Anterior cingulate cortex (tissue), 58 donors: ENCODE data around the gene KCTD18.

Experiments used
- DNase-seq, 58 donors: peaks; one replicate each; lab custom pipeline; 2025; lab: John Stamatoyannopoulos, UW

The KCTD18 gene

DNA sequence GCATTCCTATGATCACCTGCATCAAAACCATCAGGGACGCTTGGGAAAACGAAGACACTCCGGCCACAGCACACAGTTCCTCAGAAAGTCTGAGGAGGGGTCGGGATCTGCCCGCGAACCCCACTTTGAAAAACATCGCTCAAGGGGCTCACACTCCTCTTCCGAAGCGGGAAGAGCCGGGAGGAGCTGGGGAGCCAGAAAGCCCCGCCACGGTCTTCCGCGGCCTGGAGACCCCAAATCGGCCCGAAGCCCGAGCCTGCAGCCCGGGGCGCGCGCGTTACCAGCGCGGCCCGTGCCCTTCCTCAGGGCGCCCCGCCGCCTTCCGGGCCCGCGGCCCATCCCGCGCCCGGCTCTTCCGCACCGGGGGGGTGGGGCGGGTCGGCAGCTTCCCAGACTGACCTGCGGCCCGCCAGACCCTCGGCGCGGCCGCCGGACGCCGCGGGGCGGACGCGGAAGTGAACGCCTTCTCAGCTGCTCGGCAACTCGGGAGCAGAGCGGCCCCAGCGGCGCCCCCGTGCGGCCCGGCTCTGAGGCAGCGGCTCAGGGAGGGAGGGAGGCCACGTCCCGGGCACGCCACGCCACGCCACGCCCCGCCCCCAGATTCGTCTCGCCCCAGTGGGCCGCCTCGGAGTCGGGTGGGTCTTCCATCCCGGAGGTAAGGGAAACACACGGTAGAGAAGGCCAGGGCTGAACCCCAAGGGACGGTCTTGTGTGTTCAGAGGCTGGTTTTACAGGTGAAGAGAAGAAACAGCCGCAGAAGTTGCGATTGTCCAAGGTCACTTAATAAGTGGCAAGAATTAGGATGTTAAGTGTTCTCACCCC is at the start of gene KCTD18:
TSS of gene KCTD18 (minus strand) at position 457 of the 822 bp plus-strand sequence. CDS start 3,052 bp downstream, outside the sequence.
- DNase-seq: peak; percentile 16 to 94 (median 85)

GRCh38 chr2:200540793-200541192 is 30.9 kb upstream of the KCTD18 start:
- no peak for DNase-seq

GRCh38 chr2:200538139-200538538 is 28.3 kb upstream of the KCTD18 start:
- DNase-seq: no peak

- DNase-seq: no peak
These were observed 24.7 kb upstream of the KCTD18 start for GRCh38 chr2:200534572-200534971.

- no peak for DNase-seq
These were observed 23.9 kb upstream of the KCTD18 start for GRCh38 chr2:200533754-200534153.

GRCh38 chr2:200528228-200528627 is 18.4 kb upstream of the KCTD18 start:
- no peak for DNase-seq

GRCh38 chr2:200525882-200526651 is 16.2 kb upstream of the KCTD18 start, which contains the start of gene SGO2:
Gene SGO2 (plus strand): TSS chr2:200526207. CDS start chr2:200532976, 6,769 bp downstream.
- DNase-seq: peak; percentile 46 to 97 (median 90)

- no peak for DNase-seq
These were observed 15.6 kb upstream of the KCTD18 start for GRCh38 chr2:200525551-200525881.

- no peak for DNase-seq
These were observed 15.2 kb upstream of the KCTD18 start for GRCh38 chr2:200525066-200525465.

GRCh38 chr2:200523604-200524003 is 13.7 kb upstream of the KCTD18 start:
- no peak for DNase-seq

GRCh38 chr2:200523158-200523557 is 13.3 kb upstream of the KCTD18 start:
- no peak for DNase-seq

DNA sequence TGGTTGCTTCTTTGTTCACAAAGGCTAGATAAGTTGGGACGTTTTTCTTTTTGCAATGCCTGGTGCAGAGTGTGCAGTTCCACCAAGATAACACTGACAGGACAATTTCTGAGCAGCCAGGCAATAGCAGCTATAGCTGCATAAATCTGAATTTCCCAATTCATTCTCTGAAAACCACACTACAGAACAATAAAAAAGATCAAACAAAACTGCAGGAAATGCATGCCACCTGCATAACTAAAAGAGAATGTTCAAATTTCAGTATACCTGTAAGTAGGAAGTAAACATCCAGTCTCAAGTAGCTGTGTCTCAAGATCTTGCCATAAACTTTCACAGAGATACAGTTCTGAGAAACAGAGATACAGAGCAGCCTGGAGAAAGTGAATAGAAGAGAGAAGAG is 5.3 kb upstream of the KCTD18 start:
- no peak for DNase-seq

- peak in 9 of 58 donors; percentile 6 to 39 (median 15) for DNase-seq
These were observed 645 bp downstream of the KCTD18 start for GRCh38 chr2:200509235-200509611.

DNA sequence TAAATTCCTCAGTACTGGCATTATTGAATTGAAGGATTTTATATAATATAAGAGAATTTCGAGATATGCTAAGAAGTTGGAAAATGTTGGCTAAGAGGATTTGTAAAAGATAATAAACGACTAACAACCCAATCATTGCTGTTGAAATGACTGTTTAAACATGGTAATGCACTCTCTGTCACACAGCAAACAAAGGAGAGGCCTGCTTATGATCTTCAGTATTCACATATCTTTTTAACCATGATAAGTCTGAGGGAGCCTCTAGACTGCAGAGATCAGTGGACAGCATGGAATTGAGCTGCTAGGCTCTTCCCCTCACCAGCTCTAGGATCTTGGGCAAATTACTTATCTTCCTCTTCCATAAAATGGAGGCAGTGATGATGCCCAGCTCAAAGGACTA is 2.7 kb downstream of the KCTD18 start:
- no peak for DNase-seq

GRCh38 chr2:200506679-200507078 is 3.2 kb downstream of the KCTD18 start:
- no peak for DNase-seq

DNA sequence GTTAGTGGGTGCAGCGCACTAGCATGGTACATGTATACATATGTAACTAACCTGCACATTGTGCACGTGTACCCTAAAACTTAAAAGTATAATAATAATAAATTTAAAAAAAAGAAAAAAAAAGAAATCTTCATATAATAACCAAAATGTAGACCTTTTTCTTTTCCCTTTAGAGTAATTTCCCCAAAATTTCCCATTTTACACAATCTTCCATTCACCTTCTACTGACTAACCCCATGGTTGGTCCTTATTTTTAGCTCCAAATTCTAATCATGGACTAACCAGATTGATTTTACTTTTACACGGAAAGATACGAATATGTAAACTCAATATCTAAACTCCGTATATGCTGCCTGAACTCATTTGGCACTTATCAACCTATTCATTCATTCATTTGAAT is 7.7 kb downstream of the KCTD18 start:
- DNase-seq: no peak

- no peak for DNase-seq
These were observed 11.3 kb downstream of the KCTD18 start for GRCh38 chr2:200498402-200499162.

DNA sequence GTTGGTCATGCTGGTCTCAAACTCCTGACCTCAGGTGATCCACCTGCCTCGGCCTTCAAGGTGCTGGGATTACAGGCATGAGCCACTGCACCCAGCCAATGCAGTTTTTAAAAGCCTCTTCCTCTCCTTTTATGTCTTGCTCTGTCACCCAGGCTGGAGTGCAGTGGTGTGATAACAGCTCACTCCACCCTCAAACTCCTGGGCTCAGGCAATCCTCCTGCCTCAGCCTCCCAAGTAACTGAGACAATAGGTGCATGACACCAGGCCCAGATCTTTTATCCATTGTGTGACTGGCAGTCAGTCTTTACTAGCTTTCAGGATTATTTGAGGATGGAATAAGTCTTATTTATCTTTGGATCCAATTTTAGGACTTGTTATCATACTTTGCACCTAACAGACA is 13.2 kb downstream of the KCTD18 start:
- no peak for DNase-seq

DNA sequence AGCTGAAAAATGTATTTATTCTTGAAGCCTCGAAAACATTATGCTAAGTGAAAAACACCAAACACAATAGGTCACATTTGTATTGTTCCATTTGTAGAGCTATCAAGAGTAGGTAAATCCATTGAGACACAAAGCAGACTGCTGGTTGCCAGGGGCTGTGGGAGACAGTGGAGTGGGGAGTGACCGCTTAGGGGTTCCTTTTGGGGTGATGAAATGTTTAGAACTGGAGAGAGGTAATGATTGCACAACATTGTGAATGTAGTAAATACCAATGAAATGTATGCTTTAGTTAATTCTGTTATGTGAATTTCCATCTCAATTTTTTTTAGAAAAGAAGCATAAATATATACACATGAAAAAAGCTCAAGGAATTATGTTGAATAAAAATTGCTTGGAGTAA is 15.8 kb downstream of the KCTD18 start:
- DNase-seq: no peak

GRCh38 chr2:200492656-200493055 is 17.2 kb downstream of the KCTD18 start:
- DNase-seq: no peak

GRCh38 chr2:200490001-200490400 is 19.9 kb downstream of the KCTD18 start:
- no peak for DNase-seq
